ENCODE results near the gene SOX18.
"Not testable (repeated sequence)": the region's sequence is repeated elsewhere in the genome, so short reads cannot be mapped to it uniquely, and the experiment has no call there.

The SOX18 gene

GRCh38 chr20:64022671-64023360, 26.6 kb downstream of the SOX18 start:
- no peak for DNase-seq (ENCODE audit: low spot score)

GRCh38 chr20:64021124-64021975, 28.1 kb downstream of the SOX18 start:
- no peak for DNase-seq (ENCODE audit: low spot score)

GRCh38 chr20:64015635-64016034, 33.8 kb downstream of the SOX18 start:
- no peak for DNase-seq (ENCODE audit: low spot score)

GRCh38 chr20:64012385-64013154, 36.9 kb downstream of the SOX18 start:
- not testable (repeated sequence) for DNase-seq (ENCODE audit: low spot score)

GRCh38 chr20:64011366-64011779, 38.1 kb downstream of the SOX18 start:
- DNase-seq (ENCODE audit: low spot score), result no peak

- no peak for DNase-seq (ENCODE audit: low spot score)
Measured at GRCh38 chr20:64010711-64011237, 38.7 kb downstream of the SOX18 start.

- no peak for DNase-seq (ENCODE audit: low spot score)
Measured at GRCh38 chr20:64009811-64010387, 39.5 kb downstream of the SOX18 start.

- no peak for DNase-seq (ENCODE audit: low spot score)
Measured at GRCh38 chr20:64006902-64007301, 42.5 kb downstream of the SOX18 start.

- no peak for DNase-seq (ENCODE audit: low spot score)
Measured at GRCh38 chr20:64006490-64006889, 42.9 kb downstream of the SOX18 start.

GRCh38 chr20:64005394-64005793, 44.0 kb downstream of the SOX18 start:
- DNase-seq (ENCODE audit: low spot score), result no peak

GRCh38 chr20:64003960-64004725, 45.3 kb downstream of the SOX18 start:
- no peak for DNase-seq (ENCODE audit: low spot score)

GRCh38 chr20:64001607-64002011, 47.8 kb downstream of the SOX18 start:
- no peak for DNase-seq (ENCODE audit: low spot score)

- no peak for DNase-seq (ENCODE audit: low spot score)
Measured at GRCh38 chr20:64000906-64001305, 48.5 kb downstream of the SOX18 start.
